ENCODE results near the gene TRAF3IP1.

GRCh38 chr2:238286987-238287736 lies 33.2 kb upstream of the TRAF3IP1 start:
- TF ChIP-seq CTCF (conservative IDR thresholded peaks at IDR 0.05 in 1 of 2, IDR thresholded peaks at IDR 0.05 in 1 of 2; ENCODE audit: low read depth in 1 of 2, low read length in 2 of 2) (no peak), EZH2 (IDR thresholded peaks at IDR 0.05; ENCODE audit: low read length, missing control alignments) (no peak)
